HG03575 (cell line): Measurements from ENCODE around the gene ENTR1.

Experiments
- ATAC-seq: cut with Tn5 transposase; IDR thresholded peaks from one replicate; pipeline ENCODE4 v1.9.1; 2021; ENCODE audit not compliant: unreplicated experiment, insufficient number of reproducible peaks, low FRiP score; ENCODE audit errors: extremely low read depth

Gene ENTR1

GRCh38 chr9:136383436-136383835 lies 27.0 kb downstream of the ENTR1 start:
- no peak for ATAC-seq

DNA sequence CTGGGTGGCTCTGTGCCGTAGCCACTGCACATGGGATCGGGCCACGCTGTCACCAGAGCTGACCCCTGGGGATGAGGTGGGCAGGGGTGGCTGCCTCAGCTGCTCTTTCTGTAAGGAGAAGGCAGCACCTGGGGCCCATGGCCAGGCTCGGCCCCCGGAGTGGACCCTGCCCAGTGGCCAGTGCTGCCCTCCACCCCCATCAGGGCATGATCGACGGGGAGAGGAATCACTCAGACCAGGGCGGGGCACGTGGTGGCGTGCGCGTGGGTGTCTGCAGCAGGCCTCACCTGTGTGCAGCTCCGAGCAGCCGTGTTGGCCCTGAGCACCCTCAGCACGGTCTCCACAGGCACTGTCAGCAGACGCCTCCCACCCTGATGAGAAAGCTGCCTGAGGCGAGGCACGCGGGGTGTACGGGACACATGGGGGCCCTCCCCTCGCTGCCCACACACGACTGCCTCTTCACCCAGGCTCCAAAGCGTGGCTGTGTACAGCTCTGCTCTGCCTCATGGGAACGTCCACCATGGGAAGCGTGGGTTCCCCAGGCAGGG lies 28.4 kb downstream of the ENTR1 start:
- no peak for ATAC-seq

DNA sequence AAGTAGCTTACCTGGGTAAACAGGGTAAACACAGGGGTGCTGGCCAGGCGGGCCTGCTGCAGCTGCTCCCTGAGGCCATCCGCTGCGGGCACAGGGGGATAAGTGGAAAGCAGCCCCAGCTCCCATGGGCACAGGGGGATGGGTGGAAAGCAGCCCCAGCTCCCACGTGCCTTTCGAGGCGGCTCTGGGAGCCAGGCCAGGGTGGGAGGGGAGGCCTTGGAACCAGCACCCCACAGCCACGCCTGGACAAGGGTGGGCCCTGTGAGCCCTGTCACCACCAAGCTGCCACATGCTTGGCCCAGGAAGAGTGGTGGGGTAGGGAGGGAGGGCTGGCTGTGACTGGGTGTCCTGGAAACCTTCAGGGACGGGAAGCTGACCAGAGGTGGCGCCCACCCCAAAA lies 29.1 kb downstream of the ENTR1 start:
- no peak for ATAC-seq

GRCh38 chr9:136380381-136380780 lies 30.0 kb downstream of the ENTR1 start:
- ATAC-seq, result no peak

DNA sequence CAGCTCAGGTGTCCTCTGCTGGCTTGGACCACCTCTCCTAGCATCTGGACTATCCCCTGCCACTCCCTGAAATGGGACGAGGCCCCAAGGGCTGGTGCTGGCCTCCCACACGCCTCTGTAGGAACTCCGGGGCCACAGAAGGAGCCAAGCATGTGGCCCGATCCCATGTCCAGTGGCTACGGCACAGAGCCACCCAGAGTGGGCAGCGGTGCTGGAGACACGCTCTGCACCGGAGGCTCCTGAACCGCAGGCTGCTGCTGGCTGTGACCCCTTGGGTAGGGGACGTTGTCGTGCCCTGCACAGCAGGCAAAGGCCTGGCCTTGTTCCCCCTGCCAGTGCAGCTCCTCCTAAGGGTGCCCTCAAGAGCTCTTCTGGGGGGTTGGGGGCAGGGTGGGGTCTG lies 30.5 kb downstream of the ENTR1 start:
- ATAC-seq, result no peak

- no peak for ATAC-seq
Observed at GRCh38 chr9:136379401-136379800, 31.0 kb downstream of the ENTR1 start.

DNA sequence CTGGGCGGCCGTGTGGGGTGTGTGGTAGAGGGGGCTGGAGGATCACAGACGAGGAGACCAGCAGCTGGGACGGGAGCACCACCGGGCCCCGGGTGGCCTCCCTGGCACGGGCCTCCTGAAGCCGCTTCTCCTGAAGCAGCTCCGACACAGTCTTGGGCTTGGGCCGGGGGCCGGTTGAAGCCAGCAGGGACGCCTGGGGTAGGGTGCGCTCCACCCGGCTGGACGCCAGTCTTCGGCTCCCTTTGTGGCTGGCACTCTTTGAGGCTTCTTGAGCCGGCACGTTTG lies 31.5 kb downstream of the ENTR1 start:
- ATAC-seq, result no peak

- no peak for ATAC-seq
Observed at GRCh38 chr9:136378170-136379002, 32.0 kb downstream of the ENTR1 start.

DNA sequence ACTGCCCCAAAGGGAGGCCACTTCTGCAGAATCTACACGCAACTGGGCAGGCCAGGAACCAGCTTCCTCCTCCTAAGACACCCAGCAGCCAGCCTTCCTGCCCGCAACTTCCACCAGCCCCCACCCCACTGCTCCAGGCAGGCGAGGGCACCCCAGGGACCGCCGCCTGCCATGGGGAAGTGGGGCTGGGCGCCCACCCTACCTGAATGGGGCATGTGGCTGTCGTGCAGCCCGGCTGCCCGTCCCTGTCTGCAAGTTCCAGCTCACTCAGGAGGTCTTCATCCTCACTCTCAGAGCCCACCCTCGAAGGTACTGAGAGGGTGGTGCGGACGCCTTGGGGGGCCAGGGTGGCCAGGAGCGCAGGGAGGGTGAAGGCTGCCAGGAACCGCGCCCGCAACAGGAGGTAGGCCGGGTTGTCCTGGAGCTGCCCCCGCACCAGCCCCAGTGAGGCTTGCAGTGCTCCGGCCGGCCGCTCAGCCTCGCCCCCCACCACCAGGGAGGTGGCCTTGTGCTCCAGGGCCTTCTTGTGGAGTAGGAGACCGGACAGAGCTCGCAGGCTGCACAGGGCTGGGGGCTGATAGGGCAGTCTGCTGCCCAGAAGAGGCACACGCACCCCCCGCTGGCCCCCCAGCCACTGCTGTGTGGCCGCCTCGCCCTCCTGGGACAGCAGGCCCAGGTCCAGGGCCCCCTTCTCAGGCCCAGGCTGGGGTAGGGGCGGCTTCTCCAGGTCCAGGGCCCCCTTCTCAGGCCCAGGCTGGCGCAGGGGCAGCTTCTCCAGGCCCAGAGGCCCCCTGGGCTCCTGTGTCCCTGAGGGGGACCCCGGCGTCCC lies 32.9 kb downstream of the ENTR1 start:
- no peak for ATAC-seq

GRCh38 chr9:136376457-136376856 lies 34.0 kb downstream of the ENTR1 start:
- no peak for ATAC-seq

DNA sequence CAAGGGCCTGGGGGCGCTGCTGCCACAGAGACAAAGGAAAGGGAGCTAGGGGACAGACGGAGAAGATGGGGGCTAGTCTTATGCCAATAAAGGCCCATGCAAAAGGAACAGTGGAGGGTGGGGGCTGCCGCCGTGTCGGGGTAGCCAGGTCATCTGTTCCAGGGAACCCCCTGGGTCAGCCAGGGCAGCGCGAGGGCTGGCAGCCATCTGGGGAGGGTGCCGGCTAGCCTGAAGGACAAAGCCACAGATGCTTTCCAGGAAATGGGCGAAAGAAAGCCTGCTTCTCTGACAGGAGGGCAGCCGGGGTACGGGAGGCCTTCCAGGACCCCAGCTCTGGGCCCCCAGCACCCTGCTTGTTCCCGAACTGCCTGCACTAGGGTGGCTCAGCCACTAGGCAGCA lies 35.3 kb downstream of the ENTR1 start:
- no peak for ATAC-seq

DNA sequence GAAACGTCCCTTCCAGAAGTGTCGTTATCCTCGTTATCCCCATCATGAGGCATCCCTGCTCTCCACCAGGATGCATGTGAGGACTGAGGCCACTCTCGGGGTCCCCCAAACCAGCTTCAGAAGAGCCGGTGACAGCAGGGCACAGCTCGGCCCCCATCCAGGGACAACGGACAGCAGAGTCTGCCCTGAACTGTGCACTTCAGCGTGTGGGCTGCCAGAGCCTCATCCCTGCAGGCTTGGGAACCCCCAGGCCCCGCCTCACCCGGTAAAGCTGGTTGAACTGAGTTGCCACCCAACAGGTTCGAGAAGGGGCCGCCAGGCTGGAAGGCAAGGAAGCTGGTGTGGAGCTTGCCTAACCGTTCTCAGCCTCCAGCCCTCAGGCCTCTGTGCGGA lies 36.2 kb downstream of the ENTR1 start:
- no peak for ATAC-seq

GRCh38 chr9:136373300-136374182 lies 36.9 kb downstream of the ENTR1 start, which contains the start of gene CARD9:
CARD9 (minus strand) TSS chr9:136373669; CDS start chr9:136372078, 1,591 bp downstream.
- ATAC-seq, result no peak

- ATAC-seq, result no peak
Observed at GRCh38 chr9:136372561-136373299, 37.7 kb downstream of the ENTR1 start.

- ATAC-seq, result no peak
Observed at GRCh38 chr9:136372006-136372405, 38.4 kb downstream of the ENTR1 start.

- no peak for ATAC-seq
Observed at GRCh38 chr9:136371533-136371880, 38.9 kb downstream of the ENTR1 start.

- ATAC-seq, result no peak
Observed at GRCh38 chr9:136370687-136371532, 39.5 kb downstream of the ENTR1 start.

- ATAC-seq, result no peak
Observed at GRCh38 chr9:136370037-136370436, 40.4 kb downstream of the ENTR1 start.
